NT2/D1 (cell line): ENCODE measurements around the gene HNRNPA2B1.
A peak's percentile ranks its signal among the peaks of the same experiment; 100 is the strongest.

ENCODE experiments used
- DNase-seq: peaks from one replicate; pipeline ENCODE4 v3.0.0-alpha.2; 2011; ENCODE audit warnings: low read depth, low spot score
- H3K27me3 ChIP-seq: 2 replicates; pipeline ENCODE4 v1.6.0; 2011; ENCODE audit warnings: mild to moderate bottlenecking; ENCODE audit not compliant: insufficient read length, insufficient read depth
- H3K36me3 ChIP-seq: 2 replicates; pipeline ENCODE4 v1.6.1; 2011; ENCODE audit warnings: mild to moderate bottlenecking, low read length, mixed read lengths; ENCODE audit not compliant: insufficient read depth, insufficient read length
- H3K4me1 ChIP-seq: 2 replicates; pipeline ENCODE4 v1.5.1; 2011; ENCODE audit not compliant: insufficient read depth, insufficient read length
- H3K4me3 ChIP-seq: 2 replicates; pipeline ENCODE4 v1.5.1; 2011; ENCODE audit warnings: low read depth; ENCODE audit not compliant: insufficient read length
- H3K9ac ChIP-seq: 2 replicates; pipeline ENCODE4 v1.6.0; 2011; ENCODE audit warnings: low read depth; ENCODE audit not compliant: insufficient read length
- H3K9me3 ChIP-seq: 2 replicates; pipeline ENCODE4 v1.5.1; 2011; ENCODE audit warnings: mild to moderate bottlenecking, low read length; ENCODE audit not compliant: insufficient read depth
- SUZ12 ChIP-seq: IDR thresholded peaks from 2 replicates; pipeline ENCODE4 v1.6.1; 2011; ENCODE audit not compliant: insufficient read length, insufficient read depth; ENCODE audit errors: extremely low read depth
- YY1 ChIP-seq: IDR thresholded peaks from 2 replicates; pipeline ENCODE4 v1.6.1; 2011; ENCODE audit not compliant: insufficient read length, insufficient read depth
- ZNF274 ChIP-seq: IDR thresholded peaks from 2 replicates; pipeline ENCODE4 v1.6.1; 2011; ENCODE audit warnings: mild to moderate bottlenecking, low read depth, low read length

Gene HNRNPA2B1

DNA sequence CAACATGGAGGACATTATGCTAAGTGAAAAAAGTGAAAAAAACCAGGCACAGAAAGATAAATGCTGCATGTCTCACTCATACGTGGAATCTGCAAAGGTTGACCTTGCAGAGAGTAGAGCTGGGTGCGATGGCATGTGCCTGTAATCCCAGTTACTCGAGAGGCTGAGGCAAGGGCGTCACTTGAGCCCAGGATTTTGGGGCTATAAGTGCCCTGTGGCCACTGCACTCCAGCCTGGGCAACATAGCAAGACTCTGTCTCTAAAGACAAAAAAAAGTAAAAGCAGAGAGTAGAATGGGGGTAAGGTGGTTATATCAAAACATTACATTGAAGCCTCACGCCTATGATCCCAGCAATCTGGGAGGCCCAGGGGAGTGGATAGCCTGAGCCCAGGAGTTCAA is 23.8 kb upstream of the HNRNPA2B1 start:
- TF ChIP-seq SUZ12 = no peak
- no peak for TF ChIP-seq ZNF274
- TF ChIP-seq YY1 = no peak
- H3K27me3 ChIP-seq = no peaks in the 10 kb centered on the region
- no peak for DNase-seq
- no peaks in the 10 kb centered on the region for H3K9me3 ChIP-seq
- H3K9ac ChIP-seq = no peak overlapping the region
- no peaks in the 10 kb centered on the region for H3K4me1 ChIP-seq
- no peak overlapping the region for H3K4me3 ChIP-seq
- H3K36me3 ChIP-seq = no peaks in the 10 kb centered on the region

DNA sequence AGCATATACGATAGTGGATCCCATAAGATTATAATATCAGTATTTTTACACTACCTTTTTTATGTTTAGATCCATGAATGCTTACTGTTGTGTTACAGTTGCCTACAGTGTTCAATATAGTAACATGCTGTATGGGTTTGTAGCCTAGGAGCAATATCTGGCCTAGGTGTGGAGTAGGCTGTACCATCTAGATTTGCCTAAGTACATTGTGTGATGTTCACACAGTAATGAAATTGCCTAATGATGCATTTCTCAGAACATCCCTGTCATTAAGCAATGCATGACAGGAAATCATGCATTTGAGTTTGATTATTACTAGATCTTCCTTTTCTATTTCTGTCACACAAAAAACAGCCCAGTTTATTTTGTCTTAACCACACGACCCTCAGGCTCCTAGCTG is 15.5 kb upstream of the HNRNPA2B1 start:
- TF ChIP-seq SUZ12 (no peak), ZNF274 (no peak), YY1 (no peak)
- no peak overlapping the region for H3K4me3 ChIP-seq
- DNase-seq = no peak
- H3K4me1 ChIP-seq = no peaks in the 10 kb centered on the region
- no peaks in the 10 kb centered on the region for H3K27me3 ChIP-seq
- peaks cover 25% of the 10 kb centered on the region for H3K36me3 ChIP-seq
- no peak overlapping the region for H3K9ac ChIP-seq
- no peaks in the 10 kb centered on the region for H3K9me3 ChIP-seq

DNA sequence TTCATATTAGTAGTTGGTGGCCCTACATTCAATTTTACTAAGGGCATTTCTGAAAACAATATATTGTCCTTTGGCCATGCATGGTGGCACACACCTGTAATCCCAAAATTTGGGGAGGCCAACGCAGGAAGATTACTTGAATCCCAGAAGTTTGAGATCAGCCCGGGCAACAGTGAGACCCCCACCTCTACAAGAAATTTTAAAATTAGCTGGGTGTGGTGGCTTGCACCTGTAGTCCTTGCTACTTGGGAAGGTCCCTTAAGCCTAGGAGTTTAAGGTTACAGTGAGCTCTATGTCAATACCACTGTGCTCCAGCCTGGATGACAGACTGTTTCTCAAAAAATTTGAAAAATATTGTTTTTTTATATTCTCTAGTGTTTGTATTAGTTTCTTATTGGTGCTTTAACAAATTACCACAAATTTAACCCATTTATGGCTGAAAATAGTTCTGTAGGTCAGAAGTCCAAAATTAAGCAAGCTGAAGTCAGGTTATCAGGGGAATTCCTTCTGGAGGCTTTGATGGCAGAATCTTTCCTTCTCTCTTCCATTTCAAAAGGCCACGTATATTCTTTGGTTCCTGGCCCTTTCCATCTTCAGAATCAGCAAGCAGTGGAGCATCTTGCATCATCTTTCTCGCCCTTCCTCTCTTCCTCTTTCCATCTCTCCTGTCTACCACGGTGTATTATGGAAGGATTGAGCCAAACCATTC is 13.4 kb upstream of the HNRNPA2B1 start:
- TF ChIP-seq ZNF274 = no peak
- no peak for TF ChIP-seq SUZ12
- no peak for TF ChIP-seq YY1
- Histone ChIP-seq H3K36me3 (peaks cover 46% of the 10 kb centered on the region), H3K9me3 (no peaks in the 10 kb centered on the region), H3K9ac (no peak overlapping the region), H3K27me3 (no peaks in the 10 kb centered on the region), H3K4me1 (no peaks in the 10 kb centered on the region), H3K4me3 (no peak overlapping the region)
- DNase-seq = no peak

DNA sequence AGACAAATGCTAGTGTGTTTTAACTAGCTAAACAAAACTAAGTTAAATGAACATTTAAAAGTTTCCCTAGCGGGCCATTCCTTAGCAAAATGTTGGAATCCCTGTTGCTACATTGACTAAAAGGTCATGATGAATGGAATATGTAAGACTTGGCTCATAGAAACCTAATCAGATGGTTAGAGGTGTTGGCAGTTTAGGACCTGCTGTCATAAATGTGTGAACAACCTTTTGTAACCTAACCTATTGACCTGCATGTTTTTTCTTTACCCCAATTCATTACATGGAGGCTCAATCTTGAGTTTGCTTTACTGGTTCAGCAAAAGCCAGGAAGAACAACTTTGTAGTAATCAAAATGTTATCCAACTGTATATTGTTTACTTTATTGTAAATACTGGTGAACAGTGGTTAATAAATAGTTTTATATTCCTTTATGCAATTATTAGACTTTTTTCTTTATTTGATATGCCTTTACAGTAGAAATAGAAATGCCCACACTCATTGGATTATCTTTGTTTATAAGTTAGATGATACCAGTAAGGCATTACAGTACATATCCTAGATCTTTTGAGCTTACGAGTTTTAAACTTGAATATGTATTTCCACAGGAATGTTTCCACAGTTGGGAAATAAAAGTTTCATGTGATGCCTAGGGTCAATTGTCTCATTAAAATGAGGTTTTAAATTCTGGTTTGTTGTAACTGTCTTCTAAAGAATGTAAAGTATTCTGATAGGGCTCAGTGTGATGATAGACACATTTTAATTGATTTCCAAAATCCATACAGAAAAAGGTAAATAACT is 12.6 kb upstream of the HNRNPA2B1 start:
- H3K36me3 ChIP-seq = peaks cover 54% of the 10 kb centered on the region
- H3K4me1 ChIP-seq = no peaks in the 10 kb centered on the region
- H3K4me3 ChIP-seq = no peak overlapping the region
- H3K27me3 ChIP-seq = no peaks in the 10 kb centered on the region
- no peak overlapping the region for H3K9ac ChIP-seq
- TF ChIP-seq YY1 = no peak
- TF ChIP-seq SUZ12 = no peak
- TF ChIP-seq ZNF274 = no peak
- H3K9me3 ChIP-seq = no peaks in the 10 kb centered on the region
- no peak for DNase-seq

DNA sequence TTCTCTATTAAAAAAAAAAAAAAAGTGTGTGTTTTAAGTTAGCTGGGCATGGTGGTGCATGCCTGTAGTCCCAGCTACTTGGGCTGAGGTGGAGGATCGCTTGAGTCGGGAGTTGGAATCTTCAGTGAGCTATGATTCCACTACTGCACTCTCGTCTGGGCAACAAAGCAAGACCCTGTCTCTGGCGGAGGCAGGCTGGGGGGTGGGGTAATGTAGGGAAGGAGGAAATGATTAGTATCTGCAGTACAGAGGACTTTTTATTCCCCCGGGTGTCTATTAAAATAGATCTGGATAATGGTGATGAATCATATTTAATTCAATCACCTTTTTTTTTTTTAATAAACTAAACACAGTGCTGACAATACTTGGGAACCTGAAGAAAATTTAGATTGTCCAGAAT is 7.5 kb upstream of the HNRNPA2B1 start:
- DNase-seq = no peak
- H3K27me3 ChIP-seq = no peaks in the 10 kb centered on the region
- peaks cover 89% of the 10 kb centered on the region for H3K36me3 ChIP-seq
- TF ChIP-seq YY1 (no peak), ZNF274 (no peak), SUZ12 (no peak)
- H3K9me3 ChIP-seq = no peaks in the 10 kb centered on the region
- no peak overlapping the region for H3K4me3 ChIP-seq
- peaks cover 3% of the 10 kb centered on the region for H3K4me1 ChIP-seq
- no peak overlapping the region for H3K9ac ChIP-seq

DNA sequence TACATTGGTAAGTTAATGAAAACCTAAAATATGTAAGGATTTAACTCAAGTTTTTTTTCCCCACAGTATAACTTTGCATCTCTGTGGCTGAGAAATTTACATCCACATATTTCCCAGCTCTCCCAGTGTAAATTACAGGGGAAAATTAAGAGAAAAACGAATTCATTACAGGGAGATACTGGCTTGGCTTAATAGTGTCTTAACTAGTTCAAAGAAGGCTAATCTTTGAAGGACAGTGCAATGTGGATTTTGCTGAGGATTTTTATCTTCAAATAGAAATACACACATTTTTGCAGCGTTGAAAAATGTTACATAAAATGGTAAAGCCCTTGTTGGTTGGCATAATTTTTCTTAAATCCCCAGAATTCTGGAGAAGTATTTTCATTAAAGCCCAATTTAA is 2.5 kb upstream of the HNRNPA2B1 start:
- Histone ChIP-seq H3K4me1 (peaks cover 3% of the 10 kb centered on the region), H3K36me3 (peaks cover 68% of the 10 kb centered on the region), H3K9ac (peak overlapping the region; percentile 98), H3K27me3 (no peaks in the 10 kb centered on the region), H3K9me3 (no peaks in the 10 kb centered on the region), H3K4me3 (peak overlapping the region; percentile 99)
- TF ChIP-seq YY1 (no peak), SUZ12 (no peak), ZNF274 (no peak)
- no peak for DNase-seq
